Mucosa of rectum (tissue), 2 donors: Measurements from ENCODE around the gene PLEKHB1.
A peak's percentile ranks its signal among the peaks of the same experiment; 100 is the strongest.

ENCODE experiments used
- H3K27ac ChIP-seq, 2 donors: one replicate each; pipeline ENCODE4 v1.7.0; 2013; ENCODE audit warnings: inconsistent platforms in 2 of 2, low read depth in 2 of 2, low read length in 2 of 2
- H3K27me3 ChIP-seq, 2 donors: one replicate each; pipeline ENCODE4 v1.7.0; 2013; ENCODE audit warnings: low read length in 2 of 2; ENCODE audit not compliant: control insufficient read depth in 2 of 2, insufficient read depth in 2 of 2
- H3K36me3 ChIP-seq, 2 donors: one replicate each; pipeline ENCODE4 v1.7.0; 2013; ENCODE audit warnings: low read length in 2 of 2; ENCODE audit not compliant: control insufficient read depth in 2 of 2, insufficient read depth in 2 of 2
- H3K4me1 ChIP-seq, 2 donors: one replicate each; pipeline ENCODE4 v1.7.0; 2013; ENCODE audit warnings: low read length in 2 of 2, mild to moderate bottlenecking in 1 of 2; ENCODE audit not compliant: control insufficient read depth in 2 of 2, insufficient read depth in 2 of 2
- H3K4me3 ChIP-seq, 2 donors: one replicate each; pipeline ENCODE4 v1.7.0; 2013; ENCODE audit warnings: low read length in 2 of 2
- H3K9ac ChIP-seq, 2 donors: one replicate each; pipeline ENCODE4 v1.7.0; 2013; ENCODE audit warnings: low read length in 2 of 2, low read depth in 1 of 2, mild to moderate bottlenecking in 1 of 2
- H3K9me3 ChIP-seq, 2 donors: one replicate each; pipeline ENCODE4 v1.7.0; 2013; ENCODE audit warnings: low read length in 2 of 2; ENCODE audit not compliant: control insufficient read depth in 2 of 2
- donor health status: healthy.
- donor health status: Normal muscosa, but diverticular disease.

PLEKHB1 gene

DNA sequence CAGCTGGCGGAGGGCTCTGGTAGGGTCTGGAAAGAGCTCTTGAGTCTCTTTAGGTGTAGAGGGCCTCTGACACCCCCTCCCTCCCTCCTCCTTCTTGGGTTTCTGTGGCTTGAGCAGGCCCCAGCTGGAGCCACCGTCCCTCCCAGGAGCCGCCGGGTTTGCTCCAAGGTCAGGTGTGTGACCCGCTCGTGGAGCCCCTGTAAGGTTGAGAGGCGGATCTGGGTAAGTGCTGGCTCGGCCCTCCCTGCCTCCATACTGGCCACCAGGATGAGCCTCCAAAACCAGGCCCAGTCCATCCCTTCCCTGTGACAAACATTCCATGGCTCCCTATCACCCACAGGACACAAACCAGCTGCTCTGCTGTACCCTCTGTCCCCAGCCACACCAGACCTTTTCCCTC is 9.3 kb downstream of the PLEKHB1 start:
- Histone ChIP-seq H3K27me3 (no peaks in the 10 kb centered on the region), H3K36me3 (no peaks in the 10 kb centered on the region), H3K27ac (no peak overlapping the region), H3K9ac (no peak overlapping the region), H3K4me3 (no peak overlapping the region), H3K9me3 (no peaks in the 10 kb centered on the region), H3K4me1 (peaks cover 3 to 11% of the 10 kb centered on the region in 2 donors)

DNA sequence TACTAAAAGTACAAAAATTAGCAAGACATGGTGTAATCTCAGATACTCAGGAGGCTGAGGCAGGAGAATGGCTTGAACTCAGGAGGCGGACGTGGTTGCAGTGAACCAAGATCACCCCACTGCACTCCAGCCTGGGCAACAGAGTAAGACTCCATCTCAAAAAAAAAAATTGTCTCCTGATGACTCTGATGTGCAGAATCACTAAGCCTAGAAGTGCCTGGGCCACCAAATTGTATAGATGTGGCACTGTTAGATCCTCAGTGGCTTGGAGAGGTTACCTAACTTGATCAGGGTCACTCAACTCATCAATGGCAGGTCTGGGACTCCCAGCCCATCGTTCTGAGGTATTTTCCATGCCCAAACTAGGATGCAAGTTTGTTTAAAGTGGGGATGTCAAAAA is 10.6 kb downstream of the PLEKHB1 start:
- H3K4me3 ChIP-seq: no peak overlapping the region
- H3K27me3 ChIP-seq: no peaks in the 10 kb centered on the region

DNA sequence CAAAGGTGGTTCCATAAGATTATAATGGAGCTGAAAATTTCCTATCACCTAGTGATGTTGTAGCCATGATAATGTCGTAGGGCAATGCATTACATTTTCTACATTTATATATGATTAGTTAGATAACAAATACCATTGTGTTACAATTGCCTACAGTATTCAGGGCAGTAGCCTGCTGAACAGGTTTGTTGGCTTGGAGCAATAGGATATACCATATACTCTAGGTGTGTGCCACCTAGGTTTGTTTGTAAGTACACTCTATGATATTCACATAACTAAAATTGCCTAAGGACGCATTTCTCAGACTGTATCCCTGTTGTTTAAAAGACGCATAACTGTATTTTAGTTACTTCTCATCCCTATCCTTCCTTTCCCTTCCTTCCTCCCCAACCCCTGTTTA is 13.6 kb downstream of the PLEKHB1 start:
- peaks cover 10% of the 10 kb centered on the region in 2 donors for H3K4me1 ChIP-seq
- no peaks in the 10 kb centered on the region for H3K9me3 ChIP-seq
- H3K9ac ChIP-seq: no peak overlapping the region
- H3K36me3 ChIP-seq: no peaks in the 10 kb centered on the region
- no peaks in the 10 kb centered on the region for H3K27me3 ChIP-seq
- no peak overlapping the region for H3K4me3 ChIP-seq
- no peak overlapping the region for H3K27ac ChIP-seq

More for the DNA sequence above, 10.6 kb downstream of the PLEKHB1 start:
- Histone ChIP-seq H3K9ac (no peak overlapping the region), H3K27ac (no peak overlapping the region), H3K36me3 (no peaks in the 10 kb centered on the region), H3K9me3 (no peaks in the 10 kb centered on the region), H3K4me1 (peaks cover 10 to 14% of the 10 kb centered on the region in 2 donors)

DNA sequence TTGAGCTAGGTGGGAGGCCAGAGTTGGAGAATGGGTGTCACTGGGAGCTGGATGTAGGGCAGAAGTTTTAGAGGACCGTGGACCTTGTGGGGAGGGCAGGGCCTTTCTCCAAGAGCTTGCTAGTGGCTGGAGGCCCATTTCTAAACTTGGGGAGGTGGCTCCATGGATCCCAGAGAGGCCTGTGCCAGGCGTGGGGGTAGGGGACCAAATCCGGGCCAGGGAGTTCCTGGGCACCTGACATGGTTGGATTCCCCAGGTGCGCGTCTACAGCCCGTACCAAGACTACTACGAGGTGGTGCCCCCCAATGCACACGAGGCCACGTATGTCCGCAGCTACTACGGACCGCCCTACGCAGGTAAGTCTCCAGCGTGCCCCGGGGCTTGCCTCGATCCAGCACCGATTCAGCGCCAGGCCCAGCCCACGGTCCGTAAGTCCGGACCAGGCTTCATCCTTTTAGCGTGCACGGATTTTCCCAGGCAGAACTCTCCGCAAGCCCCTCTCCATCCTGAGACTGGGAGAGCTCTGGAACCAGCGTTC is 14.2 kb downstream of the PLEKHB1 start:
- Histone ChIP-seq H3K4me3 (peak overlapping the region; percentile 10 to 53), H3K9ac (no peak overlapping the region), H3K36me3 (no peaks in the 10 kb centered on the region), H3K27me3 (no peaks in the 10 kb centered on the region), H3K27ac (no peak overlapping the region), H3K4me1 (peaks cover 10% of the 10 kb centered on the region in 2 donors), H3K9me3 (no peaks in the 10 kb centered on the region)

DNA sequence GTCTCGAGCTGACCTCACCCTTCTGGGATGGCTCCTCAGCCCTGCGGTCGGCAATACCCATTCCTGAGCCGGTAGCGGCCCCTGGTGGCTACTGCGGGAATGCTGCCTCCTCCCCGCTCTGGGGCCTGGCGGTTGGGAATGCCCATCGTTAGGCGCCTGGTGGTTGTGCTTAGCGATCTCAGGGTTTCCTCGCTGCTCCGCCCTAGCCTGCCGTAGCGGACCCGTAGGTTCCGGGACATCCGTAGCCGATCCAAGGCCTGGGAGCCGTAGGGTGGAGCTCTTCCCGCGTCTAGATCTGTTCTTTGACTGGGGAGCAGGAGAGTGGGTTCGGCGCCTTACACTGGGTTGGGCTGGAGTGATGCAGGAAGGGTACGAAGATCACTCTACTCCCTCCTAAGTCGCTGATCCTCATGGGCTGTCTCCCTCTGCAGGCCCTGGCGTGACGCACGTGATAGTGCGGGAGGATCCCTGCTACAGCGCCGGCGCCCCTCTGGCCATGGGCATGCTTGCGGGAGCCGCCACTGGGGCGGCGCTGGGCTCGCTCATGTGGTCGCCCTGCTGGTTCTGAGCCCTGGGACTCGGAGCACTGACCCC is 14.8 kb downstream of the PLEKHB1 start:
- peaks cover 10% of the 10 kb centered on the region in 2 donors for H3K4me1 ChIP-seq
- no peaks in the 10 kb centered on the region for H3K27me3 ChIP-seq
- H3K9ac ChIP-seq: peak overlapping the region in 1 of 2 donors; percentile 29
- H3K36me3 ChIP-seq: no peaks in the 10 kb centered on the region
- H3K27ac ChIP-seq: no peak overlapping the region
- H3K4me3 ChIP-seq: peak overlapping the region; percentile 44 to 53
- no peaks in the 10 kb centered on the region for H3K9me3 ChIP-seq

DNA sequence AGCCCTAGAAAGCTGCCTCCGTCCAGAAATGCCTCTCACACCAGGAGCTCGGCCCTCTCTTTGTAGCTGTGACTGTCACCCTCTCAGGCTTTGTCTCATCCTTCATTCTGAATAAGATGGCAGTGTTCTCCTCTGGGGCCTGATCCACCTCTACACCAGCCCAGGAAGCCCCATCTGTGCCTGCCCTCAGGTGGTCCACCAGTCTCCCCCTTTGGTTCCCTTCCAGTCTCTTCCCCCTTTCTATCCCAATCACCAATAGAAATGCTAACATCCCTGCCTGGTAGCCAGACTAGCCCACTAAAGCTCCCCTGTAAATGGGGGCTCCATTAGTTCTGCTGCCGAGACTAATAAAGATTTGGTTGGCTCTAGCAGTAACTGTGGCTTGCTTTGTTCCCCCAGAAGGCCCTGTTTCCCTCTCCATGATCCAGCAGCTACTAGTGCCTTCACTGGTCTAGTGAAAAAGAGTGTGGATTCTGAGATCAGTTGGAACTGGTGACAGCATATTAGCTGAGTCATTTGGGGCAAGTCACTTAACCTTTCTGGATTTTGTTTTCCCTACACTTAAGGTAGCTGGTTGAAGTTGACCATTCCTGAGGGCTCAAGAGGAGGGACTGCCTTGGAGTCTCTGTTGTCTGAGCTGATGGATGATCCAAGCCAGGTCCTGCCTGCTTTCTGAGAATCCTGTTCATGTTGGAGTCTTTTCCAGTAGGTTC is 16.2 kb downstream of the PLEKHB1 start:
- Histone ChIP-seq H3K27ac (no peak overlapping the region), H3K9ac (no peak overlapping the region), H3K27me3 (no peaks in the 10 kb centered on the region), H3K4me3 (no peak overlapping the region), H3K36me3 (no peaks in the 10 kb centered on the region), H3K9me3 (no peaks in the 10 kb centered on the region), H3K4me1 (peaks cover 10% of the 10 kb centered on the region in 2 donors)

DNA sequence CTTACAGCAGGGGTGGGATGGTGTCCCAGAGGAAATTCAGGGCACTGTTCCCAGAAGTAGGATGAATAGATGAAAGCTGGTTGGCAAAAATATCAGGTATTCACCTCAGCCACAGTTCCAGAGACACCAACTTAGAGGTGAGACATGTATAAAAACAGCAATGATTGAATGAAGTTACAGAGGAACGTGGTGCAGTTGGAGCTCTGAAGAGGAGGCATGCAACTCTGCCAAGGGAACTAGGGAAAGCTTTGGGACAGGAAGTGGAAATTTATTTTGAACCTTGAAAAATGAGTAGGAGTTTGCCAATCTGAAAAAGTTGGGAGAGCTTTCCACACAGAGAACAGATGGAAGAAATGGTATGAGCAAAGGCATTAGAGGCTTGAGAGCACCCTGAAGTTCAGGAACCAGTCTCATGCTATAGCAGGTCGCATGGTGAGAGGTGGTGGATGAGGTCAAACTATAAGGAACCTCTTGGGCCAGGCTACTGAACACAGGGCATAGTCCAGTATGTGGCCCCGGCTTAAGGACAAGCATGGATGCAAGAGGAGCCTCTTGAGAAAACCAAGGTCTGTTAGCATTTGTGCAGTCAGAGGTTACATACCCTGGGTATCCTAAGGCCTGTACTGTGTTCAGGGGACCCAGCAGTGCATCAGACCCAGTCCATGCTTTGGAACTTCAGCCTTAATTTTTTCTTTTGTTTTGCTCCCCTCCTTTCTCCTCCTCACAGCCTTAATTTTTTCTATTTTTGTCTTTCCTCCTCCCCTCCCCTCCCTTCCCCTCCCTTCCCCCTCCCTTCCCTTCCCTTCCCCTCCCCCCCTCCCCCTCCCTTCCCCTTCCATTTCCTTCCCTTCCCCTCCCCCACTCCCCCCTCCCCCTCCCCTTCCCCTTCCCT is 17.5 kb downstream of the PLEKHB1 start:
- Histone ChIP-seq H3K4me3 (no peak overlapping the region), H3K9ac (no peak overlapping the region), H3K36me3 (no peaks in the 10 kb centered on the region), H3K9me3 (no peaks in the 10 kb centered on the region), H3K27ac (no peak overlapping the region), H3K27me3 (no peaks in the 10 kb centered on the region), H3K4me1 (peaks cover 10% of the 10 kb centered on the region in 2 donors)

DNA sequence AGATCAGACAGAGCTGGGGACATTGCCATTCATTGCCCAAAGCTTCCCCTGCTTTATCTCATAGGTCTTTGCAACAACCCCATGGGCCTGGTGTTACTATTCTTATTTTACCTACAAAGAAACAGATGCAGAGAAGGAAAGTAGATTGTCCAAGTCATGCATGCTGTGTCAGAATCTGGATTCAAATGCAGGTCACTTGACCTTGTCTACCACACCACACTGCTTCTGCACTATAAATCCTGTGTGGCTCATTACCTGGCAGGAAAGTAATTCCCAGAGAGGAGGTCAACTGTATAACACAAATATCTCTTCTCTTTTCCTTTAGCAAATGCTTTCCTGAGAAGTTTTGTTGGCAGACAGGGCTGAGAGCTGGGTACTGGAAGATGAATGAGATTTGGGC is 18.5 kb downstream of the PLEKHB1 start:
- H3K27ac ChIP-seq: no peak overlapping the region
- no peaks in the 10 kb centered on the region for H3K36me3 ChIP-seq
- H3K4me1 ChIP-seq: peaks cover 10% of the 10 kb centered on the region in 2 donors
- H3K4me3 ChIP-seq: no peak overlapping the region
- no peaks in the 10 kb centered on the region for H3K9me3 ChIP-seq
- no peak overlapping the region for H3K9ac ChIP-seq
- H3K27me3 ChIP-seq: no peaks in the 10 kb centered on the region

DNA sequence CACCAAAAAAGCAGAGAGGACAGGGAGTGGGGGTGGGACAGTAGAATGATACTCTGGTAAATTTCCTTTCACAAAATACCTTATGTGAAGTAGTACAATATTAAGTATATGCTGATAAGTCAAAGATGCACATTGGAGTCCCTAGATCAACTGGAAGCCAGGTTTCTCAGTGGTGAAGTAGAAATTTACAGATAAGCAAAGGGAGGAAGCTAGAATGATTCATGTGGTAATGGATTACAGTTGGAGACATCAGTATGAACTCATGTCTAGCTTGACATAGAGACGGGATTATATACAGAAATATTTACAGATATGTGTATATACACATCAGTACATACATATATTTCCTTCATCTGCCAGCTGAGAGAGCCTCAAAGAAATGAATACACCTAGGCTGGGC is 21.5 kb downstream of the PLEKHB1 start:
- Histone ChIP-seq H3K4me3 (no peak overlapping the region), H3K9me3 (no peaks in the 10 kb centered on the region), H3K36me3 (no peaks in the 10 kb centered on the region), H3K27ac (no peak overlapping the region), H3K27me3 (no peaks in the 10 kb centered on the region), H3K9ac (no peak overlapping the region), H3K4me1 (no peaks in the 10 kb centered on the region)

DNA sequence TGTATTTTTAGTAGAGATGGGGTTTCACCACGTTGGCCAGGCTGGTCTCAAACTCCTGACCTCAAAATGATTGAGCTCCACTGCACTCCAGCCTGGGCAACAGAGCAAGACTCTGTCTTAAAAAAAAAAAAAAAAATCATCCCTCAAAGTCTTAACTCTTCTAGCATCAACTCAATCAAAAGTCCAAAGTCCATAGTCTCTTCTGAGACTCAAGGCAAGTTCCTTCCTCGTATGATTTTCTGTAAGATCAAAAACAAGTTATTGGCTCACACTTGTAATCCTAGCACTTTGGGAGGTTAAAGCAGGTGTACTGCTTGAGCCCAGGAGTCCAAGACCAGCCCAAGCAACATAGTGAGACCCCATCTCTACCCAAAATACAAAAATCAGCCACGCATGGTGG is 24.4 kb downstream of the PLEKHB1 start:
- no peaks in the 10 kb centered on the region for H3K9me3 ChIP-seq
- no peaks in the 10 kb centered on the region for H3K27me3 ChIP-seq
- no peak overlapping the region for H3K4me3 ChIP-seq
- peaks cover 4 to 8% of the 10 kb centered on the region in 2 donors for H3K36me3 ChIP-seq
- no peaks in the 10 kb centered on the region for H3K4me1 ChIP-seq
- H3K9ac ChIP-seq: no peak overlapping the region
- H3K27ac ChIP-seq: no peak overlapping the region
